HG03159 (cell line): ENCODE results near the gene ADAMTS12.
"Not testable (repeated sequence)": the region's sequence is repeated elsewhere in the genome, so short reads cannot be mapped to it uniquely, and the experiment has no call there.

Experiments
- ATAC-seq: cut with Tn5 transposase; IDR thresholded peaks from one replicate; pipeline ENCODE4 v1.9.1; 2021; ENCODE audit warnings: mild to moderate bottlenecking, moderate library complexity; ENCODE audit not compliant: unreplicated experiment

ADAMTS12 gene

DNA sequence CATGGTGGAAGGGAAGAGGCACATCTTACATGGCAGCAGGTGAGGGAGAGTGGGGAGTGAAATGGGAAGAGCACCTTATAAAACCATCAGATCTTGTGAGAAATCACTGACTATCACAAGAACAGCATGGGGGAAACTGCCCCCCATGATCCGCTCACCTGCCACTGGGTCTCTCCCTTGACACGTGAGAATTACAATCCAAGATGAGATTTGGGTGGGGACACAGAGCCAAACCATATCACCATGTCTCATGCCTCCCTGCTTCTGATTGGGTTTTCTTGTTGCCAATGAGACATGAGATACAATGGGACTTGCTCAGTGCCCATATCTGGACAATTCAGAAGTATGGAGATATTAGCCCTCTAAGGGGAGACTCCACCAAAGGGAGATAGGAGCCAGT is 353.6 kb downstream of the ADAMTS12 start:
- no peak for ATAC-seq

- ATAC-seq: no peak
Measured at GRCh38 chr5:33537240-33537639, 354.6 kb downstream of the ADAMTS12 start.

DNA sequence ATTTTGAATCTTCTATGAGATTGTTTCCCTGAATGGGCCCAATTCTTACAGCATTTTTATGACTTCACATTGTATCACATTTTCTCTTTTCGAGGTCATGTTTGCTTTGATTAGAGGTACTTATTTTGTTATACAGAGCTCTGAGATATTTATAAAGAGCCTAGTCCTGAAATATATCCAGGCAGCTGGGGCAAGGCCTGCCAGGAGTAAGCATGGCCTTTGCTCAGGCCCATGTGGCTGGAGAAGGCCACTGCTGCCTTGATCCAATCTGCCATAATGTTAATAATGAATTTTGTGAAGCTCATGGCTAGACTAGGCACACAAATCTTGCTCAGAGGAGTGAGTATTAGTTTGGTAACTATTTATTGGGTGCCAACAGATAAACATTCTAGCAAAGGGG is 355.0 kb downstream of the ADAMTS12 start:
- no peak for ATAC-seq

- no peak for ATAC-seq
Measured at GRCh38 chr5:33531824-33532223, 360.0 kb downstream of the ADAMTS12 start.

DNA sequence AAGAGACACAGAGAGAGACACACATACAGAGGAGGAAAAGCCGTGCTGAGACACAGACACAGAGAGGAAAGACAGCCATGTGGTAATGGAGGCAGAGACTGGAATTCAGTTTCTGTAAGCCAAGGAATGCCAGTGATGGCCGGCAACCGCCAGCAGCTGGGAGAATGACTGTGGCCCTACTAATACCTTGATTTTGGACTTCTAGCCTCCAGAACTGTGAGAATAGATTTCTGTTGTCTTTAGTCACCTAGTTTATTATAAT is 360.8 kb downstream of the ADAMTS12 start:
- no peak for ATAC-seq

GRCh38 chr5:33530183-33531036 is 361.4 kb downstream of the ADAMTS12 start:
- no peak for ATAC-seq

DNA sequence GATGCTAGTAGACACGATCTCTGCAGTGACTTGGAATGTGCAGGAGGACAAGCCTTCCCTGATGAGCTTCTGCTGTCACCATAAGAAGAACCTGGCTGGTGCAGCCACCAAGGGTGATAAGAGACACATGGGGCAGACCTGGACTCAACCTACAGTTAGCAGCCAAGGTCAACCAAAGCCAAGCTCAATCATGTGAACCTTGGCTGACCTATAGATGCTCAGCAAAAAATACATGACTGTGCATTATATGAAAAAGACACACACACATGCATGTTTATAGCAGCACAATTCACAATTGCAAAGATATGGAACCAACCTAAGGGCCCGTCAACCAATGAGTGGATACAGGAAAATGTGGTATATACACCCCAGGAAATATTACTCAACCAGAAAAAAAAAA is 364.1 kb downstream of the ADAMTS12 start:
- no peak for ATAC-seq

DNA sequence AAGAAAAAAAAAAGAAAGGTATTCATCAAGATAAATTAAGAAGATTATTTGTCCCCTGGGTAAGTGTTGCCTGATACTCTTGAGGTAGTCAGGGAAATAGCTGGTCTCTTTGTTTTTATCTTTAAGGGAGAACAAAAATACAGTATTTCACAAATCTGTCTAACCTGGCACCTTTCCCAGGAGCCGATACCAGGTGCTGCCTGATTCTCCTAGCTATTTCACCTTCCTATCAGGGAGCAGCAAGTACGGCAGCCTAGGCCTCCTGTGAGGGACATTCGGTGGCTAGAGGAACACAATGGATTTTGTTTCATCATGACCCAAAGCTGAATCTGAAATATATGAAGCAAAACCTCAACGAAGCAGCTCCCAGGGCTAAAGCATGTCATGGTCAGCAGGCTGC is 365.0 kb downstream of the ADAMTS12 start:
- ATAC-seq: no peak

DNA sequence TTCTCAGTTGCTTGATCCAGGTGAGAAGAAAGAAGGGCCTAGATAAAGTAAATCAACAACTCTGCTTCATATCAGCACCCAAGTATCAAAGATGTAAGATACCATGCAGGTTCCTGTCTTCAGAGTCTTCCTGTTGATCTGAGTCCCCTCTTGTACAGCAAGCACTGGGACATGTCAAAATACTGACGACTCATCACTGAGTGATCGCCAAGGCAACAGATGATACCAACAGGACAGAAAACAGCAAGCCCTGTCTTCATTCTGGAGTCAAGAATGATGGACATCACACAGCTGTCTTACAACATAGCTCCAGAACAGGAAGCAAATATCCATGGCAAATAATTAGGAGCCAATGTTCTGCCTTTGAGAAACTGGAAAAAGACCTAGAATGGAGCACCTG is 367.3 kb downstream of the ADAMTS12 start:
- ATAC-seq: no peak

DNA sequence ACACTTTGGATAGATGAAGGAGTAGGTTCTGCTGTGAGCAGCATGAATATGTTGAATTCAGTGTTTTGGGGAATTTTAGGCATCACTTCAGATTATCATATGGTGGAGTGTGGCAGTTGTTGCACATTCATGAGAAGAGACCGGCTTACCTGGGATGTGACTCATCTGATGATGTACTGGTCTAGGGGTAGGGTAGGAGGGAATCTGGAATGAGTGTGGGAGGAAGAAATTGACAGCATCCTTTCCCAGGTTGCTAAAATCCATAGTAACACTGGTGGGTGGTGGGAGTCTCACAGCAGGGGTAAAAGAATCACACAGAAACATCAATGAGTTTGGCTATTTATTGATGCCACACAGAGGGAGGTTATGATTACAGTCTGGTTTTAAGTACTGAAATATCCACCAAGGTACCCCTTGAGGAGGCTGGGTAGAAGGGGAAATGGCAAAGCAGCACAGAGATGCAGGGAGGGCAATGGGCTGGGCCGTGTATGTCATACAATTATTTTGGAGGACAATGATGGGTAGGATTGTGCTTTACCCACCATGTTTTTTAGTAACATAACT is 368.5 kb downstream of the ADAMTS12 start:
- no peak for ATAC-seq

- no peak for ATAC-seq
Measured at GRCh38 chr5:33516421-33516820, 375.4 kb downstream of the ADAMTS12 start.

GRCh38 chr5:33515366-33515765 is 376.4 kb downstream of the ADAMTS12 start:
- not testable (repeated sequence) for ATAC-seq

DNA sequence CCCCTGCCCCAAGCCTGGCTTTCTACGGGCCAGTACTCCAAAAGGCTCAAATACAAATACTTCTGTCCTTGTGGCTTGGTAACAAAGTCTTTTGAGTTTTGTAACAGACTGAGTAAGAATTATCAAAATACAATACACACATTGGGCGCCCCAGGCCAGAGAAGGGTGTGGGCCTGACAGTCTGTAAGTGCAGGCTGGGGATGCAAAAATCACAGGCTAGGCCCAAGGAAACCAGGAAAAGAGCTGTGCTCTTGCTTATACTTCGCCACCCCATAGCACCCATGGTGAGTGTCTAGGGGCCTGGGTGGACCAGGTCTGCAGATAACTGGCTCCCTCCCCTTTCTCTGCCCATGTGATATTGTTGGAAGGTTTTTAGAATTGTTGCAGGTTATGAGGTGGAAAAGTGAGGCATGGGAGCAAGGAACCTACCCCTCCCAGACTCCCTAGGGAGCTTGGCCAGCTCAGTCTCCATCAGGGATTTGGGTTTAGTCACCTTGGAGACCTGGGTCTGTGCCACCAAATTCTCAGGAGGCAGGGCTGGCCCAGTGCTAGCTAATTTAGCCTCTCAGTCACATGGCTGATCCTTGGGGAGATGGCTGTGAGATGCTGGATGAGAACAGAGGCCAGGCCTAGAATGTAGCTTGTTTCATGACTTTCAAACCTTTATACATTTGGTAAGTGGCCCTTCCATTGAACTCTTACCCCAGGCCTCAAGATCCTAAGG is 378.2 kb downstream of the ADAMTS12 start:
- ATAC-seq: no peak

- no peak for ATAC-seq
Measured at GRCh38 chr5:33509036-33509435, 382.8 kb downstream of the ADAMTS12 start.

GRCh38 chr5:33507426-33507825 is 384.4 kb downstream of the ADAMTS12 start:
- no peak for ATAC-seq

- no peak for ATAC-seq
Measured at GRCh38 chr5:33504570-33504969, 387.2 kb downstream of the ADAMTS12 start.

DNA sequence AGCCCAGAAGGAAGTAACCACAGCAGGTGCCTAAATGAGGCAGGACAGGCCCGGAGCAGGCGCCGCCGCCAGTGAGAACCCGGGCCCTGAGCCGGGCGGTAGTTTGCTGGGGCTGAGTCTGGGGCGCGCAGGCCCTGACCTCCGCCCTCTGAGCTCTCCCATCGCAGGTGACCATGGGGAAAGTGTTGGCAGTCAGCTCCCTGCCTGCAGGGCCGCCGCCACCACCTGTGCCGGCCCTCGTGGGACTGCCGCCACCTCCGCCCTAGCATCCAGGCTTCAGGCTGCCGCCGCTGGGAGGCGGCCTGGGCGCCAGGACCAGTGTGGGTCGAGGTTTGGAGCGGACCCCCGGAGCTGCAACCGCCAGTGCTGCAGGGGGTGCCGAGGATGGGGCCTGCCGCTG is 389.9 kb downstream of the ADAMTS12 start:
- ATAC-seq: no peak

DNA sequence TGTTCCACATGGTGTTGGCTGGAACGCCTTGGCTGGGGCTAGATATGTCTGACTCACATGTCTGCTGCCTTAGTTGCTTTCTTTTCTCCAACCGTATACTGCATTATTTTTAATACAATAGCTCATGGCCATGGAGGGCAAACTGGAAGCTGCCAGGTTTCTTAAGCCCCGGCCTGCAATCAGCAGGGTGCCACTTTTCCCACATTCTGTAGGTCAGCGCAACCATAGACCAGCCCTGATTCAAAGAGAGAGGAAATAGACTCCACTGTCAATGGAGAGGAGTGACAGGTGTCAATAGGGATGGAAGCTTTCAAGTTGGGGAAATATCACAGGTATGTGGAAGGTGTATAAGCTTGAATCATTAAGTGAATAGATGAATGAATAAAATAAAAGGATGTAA is 390.5 kb downstream of the ADAMTS12 start:
- no peak for ATAC-seq

DNA sequence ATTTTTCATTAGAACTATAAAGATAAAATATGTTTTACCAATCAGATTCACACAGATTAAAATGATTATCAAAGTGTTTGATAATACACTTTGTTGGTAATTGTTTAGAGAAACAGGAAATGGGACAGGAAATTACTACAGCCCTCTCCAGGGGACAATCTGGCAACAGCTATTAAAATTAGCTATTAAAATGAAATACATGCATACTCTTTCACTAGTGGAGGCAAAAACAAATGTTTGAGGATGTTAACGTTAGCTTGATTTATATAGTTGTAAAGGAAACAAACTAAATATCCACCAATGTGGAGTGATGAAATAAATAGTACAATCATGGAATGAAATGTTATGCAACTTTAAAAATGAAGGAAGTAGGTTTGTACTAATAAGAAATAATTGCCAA is 397.3 kb downstream of the ADAMTS12 start:
- no peak for ATAC-seq

DNA sequence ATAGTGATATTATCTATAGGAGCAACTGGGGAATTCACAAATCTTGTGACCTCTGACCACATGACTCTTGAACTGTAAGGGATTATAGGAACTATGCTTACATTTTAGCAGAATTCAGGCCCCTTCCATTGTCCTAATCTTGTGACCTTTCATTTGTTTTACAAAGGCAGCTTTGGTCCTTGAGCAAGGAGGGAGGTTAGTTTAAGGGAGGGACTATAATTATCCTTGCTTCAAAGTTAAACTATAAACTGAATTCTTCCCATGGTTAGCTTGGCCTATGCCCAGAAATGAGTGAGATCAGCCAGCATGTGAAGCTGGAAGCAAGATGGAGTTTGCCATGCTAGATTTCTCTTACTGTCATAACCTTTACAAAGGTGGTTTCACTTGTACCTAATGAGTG is 399.8 kb downstream of the ADAMTS12 start:
- ATAC-seq: no peak

DNA sequence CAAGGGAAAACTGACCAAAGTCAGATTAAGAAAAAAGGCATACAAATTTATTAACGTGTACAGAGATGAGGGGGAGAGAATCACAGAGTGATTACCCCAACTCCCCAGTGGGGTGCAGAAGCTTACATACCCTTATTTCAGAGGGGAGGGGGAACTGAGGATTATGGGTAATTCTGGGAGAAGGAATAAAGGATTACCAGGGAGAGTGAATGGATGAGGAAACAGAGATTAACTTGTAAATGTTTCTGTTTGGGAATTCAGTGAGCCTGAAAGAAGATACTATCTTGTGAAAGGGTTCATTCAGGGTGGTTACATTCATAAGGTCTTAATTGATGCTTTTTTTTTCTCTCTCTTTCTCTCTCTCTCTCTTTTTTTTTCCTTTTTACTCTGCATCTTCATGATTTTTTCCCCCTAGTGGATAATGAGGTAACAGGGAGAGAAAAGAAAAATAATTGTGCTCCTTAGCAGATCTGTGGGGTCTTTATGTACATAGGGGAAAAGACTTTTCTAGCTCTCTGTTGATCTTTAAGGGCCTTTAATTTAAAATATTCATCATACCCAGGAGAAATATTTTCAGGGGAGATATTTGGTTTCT is 401.6 kb downstream of the ADAMTS12 start:
- ATAC-seq: no peak
